OCI-LY3 (cell line): Measurements from ENCODE around the gene CRTAP.

Source experiments
- EZH2phosphoT487 ChIP-seq: fragments of 200-600 bp; shearing (Covaris generic); IDR thresholded peaks from 2 replicates; pipeline ENCODE4 v1.6.1; 2018; ENCODE audit warnings: antibody characterized with exemption, mixed run types, low read depth
- TF ChIP-seq, protein P1 (sequence below): fragments of 200-600, 300-600 bp; sonication (generic); IDR thresholded peaks from 2 replicates; pipeline ENCODE4 v1.5.1; 2014; ENCODE audit warnings: antibody characterized with exemption, low read length, low read depth

DNA sequence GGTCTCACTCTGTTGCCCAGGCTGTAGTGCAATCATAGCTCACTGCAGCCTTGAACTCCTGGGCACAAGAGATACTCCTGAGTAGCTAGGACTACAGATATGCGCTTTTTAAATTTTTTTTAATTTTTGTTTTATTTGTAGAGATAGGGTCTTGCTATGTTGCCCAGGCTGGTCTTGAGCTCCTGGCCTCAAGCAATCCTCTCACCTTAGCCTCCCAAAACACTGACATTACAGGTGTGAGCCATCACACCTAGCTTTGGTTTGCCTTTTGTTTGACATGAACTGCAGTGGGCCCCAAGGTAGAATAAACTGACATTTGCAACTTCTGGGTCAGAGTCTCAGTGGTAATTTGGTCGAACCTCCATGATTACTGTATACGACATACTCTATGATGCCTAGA lies 9.0 kb upstream of the CRTAP start:
- TF ChIP-seq, protein P1, sequence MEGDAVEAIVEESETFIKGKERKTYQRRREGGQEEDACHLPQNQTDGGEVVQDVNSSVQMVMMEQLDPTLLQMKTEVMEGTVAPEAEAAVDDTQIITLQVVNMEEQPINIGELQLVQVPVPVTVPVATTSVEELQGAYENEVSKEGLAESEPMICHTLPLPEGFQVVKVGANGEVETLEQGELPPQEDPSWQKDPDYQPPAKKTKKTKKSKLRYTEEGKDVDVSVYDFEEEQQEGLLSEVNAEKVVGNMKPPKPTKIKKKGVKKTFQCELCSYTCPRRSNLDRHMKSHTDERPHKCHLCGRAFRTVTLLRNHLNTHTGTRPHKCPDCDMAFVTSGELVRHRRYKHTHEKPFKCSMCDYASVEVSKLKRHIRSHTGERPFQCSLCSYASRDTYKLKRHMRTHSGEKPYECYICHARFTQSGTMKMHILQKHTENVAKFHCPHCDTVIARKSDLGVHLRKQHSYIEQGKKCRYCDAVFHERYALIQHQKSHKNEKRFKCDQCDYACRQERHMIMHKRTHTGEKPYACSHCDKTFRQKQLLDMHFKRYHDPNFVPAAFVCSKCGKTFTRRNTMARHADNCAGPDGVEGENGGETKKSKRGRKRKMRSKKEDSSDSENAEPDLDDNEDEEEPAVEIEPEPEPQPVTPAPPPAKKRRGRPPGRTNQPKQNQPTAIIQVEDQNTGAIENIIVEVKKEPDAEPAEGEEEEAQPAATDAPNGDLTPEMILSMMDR: no peak
- TF ChIP-seq EZH2phosphoT487: no peak
